HG03565 (cell line): Measurements from ENCODE around the gene FBXO3.

Source experiments
- ATAC-seq: cut with Tn5 transposase; IDR thresholded peaks from one replicate; pipeline ENCODE4 v1.9.1; 2021; ENCODE audit warnings: mild to moderate bottlenecking, moderate library complexity; ENCODE audit not compliant: unreplicated experiment

Gene FBXO3

GRCh38 chr11:33773404-33773986, 825 bp downstream of the FBXO3 start:
- ATAC-seq = no peak

- ATAC-seq = no peak
These were observed 1.4 kb downstream of the FBXO3 start for GRCh38 chr11:33772870-33773269.

GRCh38 chr11:33772300-33772699, 2.0 kb downstream of the FBXO3 start:
- no peak for ATAC-seq

GRCh38 chr11:33770236-33770635, 4.1 kb downstream of the FBXO3 start:
- ATAC-seq = no peak

- no peak for ATAC-seq
These were observed 4.8 kb downstream of the FBXO3 start for GRCh38 chr11:33769542-33769941.

GRCh38 chr11:33767624-33768023, 6.7 kb downstream of the FBXO3 start:
- ATAC-seq = no peak

GRCh38 chr11:33766085-33766484, 8.2 kb downstream of the FBXO3 start:
- no peak for ATAC-seq

GRCh38 chr11:33761471-33761870, 12.8 kb downstream of the FBXO3 start:
- peak; percentile 71 for ATAC-seq

- peak; percentile 98 for ATAC-seq
These were observed 20.9 kb downstream of the FBXO3 start for GRCh38 chr11:33753304-33753967.

GRCh38 chr11:33751878-33752277, 22.4 kb downstream of the FBXO3 start:
- no peak for ATAC-seq

GRCh38 chr11:33747979-33748378, 26.3 kb downstream of the FBXO3 start:
- ATAC-seq = no peak

- no peak for ATAC-seq
These were observed 31.0 kb downstream of the FBXO3 start for GRCh38 chr11:33743291-33743690.

- ATAC-seq = no peak
These were observed 32.0 kb downstream of the FBXO3 start for GRCh38 chr11:33742249-33742851.

- ATAC-seq = no peak
These were observed 32.5 kb downstream of the FBXO3 start for GRCh38 chr11:33741806-33742205.

GRCh38 chr11:33737362-33737821, 36.9 kb downstream of the FBXO3 start:
- ATAC-seq = no peak

GRCh38 chr11:33736148-33736812, 38.0 kb downstream of the FBXO3 start, which contains the start of gene CD59:
TSS of gene CD59 (minus strand) at chr11:33736423. CDS start at chr11:33722445, 13,978 bp downstream.
- ATAC-seq = peak; percentile 36

GRCh38 chr11:33735271-33736147, 38.8 kb downstream of the FBXO3 start:
- ATAC-seq = peak; percentile 24

- no peak for ATAC-seq
These were observed 39.7 kb downstream of the FBXO3 start for GRCh38 chr11:33734441-33735270.

- ATAC-seq = no peak
These were observed 40.3 kb downstream of the FBXO3 start for GRCh38 chr11:33733980-33734379.
